Panc1 (cell line): ENCODE measurements around the gene STPG3.

Experiments
- CTCF ChIP-seq: fragments of 450-650 bp; IDR thresholded peaks from 2 replicates; pipeline ENCODE4 v1.5.1; 2017; ENCODE audit warnings: mild to moderate bottlenecking
- POLR2AphosphoS5 ChIP-seq: IDR thresholded peaks from 2 replicates; pipeline ENCODE4 v1.6.1; 2012; ENCODE audit warnings: mild to moderate bottlenecking, low read depth, low read length, moderate library complexity
- REST ChIP-seq, 2 experiments: IDR thresholded peaks; 2 replicates each; pipeline ENCODE4 v1.6.1; 2011 to 2012; ENCODE audit warnings: low read depth in 2 of 2, control low read depth in 1 of 2, low read length in 1 of 2, mild to moderate bottlenecking in 1 of 2, moderate library complexity in 1 of 2; ENCODE audit not compliant: insufficient read depth in 1 of 2
- SIN3A ChIP-seq: IDR thresholded peaks from 2 replicates; pipeline ENCODE4 v1.6.1; 2012; ENCODE audit warnings: low read depth, mild to moderate bottlenecking, low read length, moderate library complexity, borderline replicate concordance; ENCODE audit not compliant: insufficient read depth
- TCF7L2 ChIP-seq: IDR thresholded peaks from 2 replicates; pipeline ENCODE4 v1.6.1; 2011; ENCODE audit warnings: mild to moderate bottlenecking, low read depth, low read length, inconsistent platforms

- TF ChIP-seq CTCF (no peak), POLR2AphosphoS5 (no peak), REST (IDR thresholded peaks at IDR 0.05; ENCODE audit: insufficient read depth in 1 of 2, low read depth in 2 of 2, low read length in 1 of 2) (no peak), TCF7L2 (no peak), SIN3A (no peak)
Observed at GRCh38 chr9:137212520-137212919, 38.6 kb upstream of the STPG3 start.
